Measurements from ENCODE around the gene KIF26B.

KIF26B gene

GRCh38 chr1:245582026-245582425 is 427.2 kb downstream of the KIF26B start:
- no peak for DNase-seq

DNA sequence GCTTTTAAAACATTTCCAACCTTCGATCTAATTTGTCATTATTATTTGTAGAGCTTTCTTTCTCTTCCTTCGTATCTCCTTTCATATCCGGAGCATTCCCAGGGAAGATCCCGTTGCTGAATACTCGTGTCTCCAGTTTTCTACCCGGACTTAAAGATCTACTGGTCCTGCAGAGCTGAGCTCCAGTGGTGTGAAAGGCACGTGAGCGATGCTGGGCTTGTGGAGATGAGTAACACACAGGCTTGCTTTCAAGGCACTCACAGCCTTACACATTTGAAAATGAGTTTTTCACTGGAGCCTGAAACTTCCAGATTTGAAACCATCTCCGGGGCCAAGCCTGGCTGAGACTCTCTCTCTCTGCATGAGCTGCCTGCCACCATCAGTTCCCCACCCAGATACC is 428.3 kb downstream of the KIF26B start:
- DNase-seq: no peak

- DNase-seq: no peak
Observed at GRCh38 chr1:245583575-245584330, 429.0 kb downstream of the KIF26B start.

DNA sequence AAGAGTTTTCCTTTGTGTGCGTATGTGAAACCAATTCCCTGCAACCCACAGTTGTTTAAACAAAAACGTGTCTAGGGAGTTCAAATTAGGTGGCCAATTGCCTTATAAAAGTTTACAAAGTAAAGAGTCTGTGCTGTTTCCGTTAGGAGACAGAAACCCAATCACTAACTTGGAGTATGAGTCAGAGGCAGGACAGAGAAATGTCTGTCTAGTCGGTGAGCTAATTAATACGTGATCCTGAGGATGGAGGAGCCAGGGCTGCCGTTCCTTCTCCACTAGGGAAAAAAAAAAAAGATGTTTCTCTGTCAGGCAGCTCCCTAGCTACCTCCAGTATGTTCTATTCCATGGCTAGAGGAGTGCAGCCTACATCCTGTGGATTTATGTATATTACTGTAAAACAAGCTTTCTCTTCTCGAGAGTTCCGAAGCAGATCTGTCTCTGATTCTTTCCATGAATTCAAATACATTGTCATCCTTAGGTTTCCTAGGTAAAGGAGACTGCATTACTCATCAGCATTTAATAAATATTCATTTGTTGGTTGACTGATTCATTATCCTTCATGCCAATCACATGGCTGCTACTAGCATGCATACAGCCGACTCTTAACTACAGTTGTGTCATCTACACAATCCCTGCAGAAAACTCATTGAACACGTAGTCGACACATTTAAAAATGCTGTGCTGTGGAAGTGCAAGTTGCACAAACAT is 430.6 kb downstream of the KIF26B start:
- DNase-seq: no peak

- DNase-seq: no peak
Observed at GRCh38 chr1:245587435-245588115, 432.8 kb downstream of the KIF26B start.

DNA sequence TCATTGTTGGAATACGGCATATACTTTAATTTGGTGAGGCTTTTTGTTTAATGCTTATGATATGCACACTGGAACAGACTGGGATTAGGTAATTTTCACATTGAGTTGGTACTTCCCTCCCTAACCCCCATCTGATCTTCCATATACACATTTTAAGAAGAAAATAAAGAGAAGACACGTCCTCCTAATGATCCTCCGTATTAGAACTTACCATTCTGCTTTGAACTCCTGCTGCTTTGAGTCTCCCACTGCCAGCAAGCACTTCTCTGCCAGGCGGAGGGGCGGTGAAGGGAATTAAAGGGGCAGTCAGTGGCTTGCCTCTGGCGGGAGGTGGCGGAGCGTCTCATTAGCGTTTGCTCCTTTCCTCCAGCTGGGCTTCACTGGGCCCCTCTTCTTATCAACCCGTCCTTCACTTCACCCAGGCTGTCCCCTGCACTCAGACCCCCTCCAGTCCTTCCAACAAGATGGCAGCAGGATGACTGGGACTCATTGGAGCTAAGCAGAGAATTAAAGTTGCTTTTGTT is 433.4 kb downstream of the KIF26B start:
- no peak for DNase-seq

GRCh38 chr1:245589316-245589715 is 434.5 kb downstream of the KIF26B start:
- no peak for DNase-seq

- DNase-seq: no peak
Observed at GRCh38 chr1:245589906-245590305, 435.1 kb downstream of the KIF26B start.

- no peak for DNase-seq
Observed at GRCh38 chr1:245590726-245591125, 435.9 kb downstream of the KIF26B start.

DNA sequence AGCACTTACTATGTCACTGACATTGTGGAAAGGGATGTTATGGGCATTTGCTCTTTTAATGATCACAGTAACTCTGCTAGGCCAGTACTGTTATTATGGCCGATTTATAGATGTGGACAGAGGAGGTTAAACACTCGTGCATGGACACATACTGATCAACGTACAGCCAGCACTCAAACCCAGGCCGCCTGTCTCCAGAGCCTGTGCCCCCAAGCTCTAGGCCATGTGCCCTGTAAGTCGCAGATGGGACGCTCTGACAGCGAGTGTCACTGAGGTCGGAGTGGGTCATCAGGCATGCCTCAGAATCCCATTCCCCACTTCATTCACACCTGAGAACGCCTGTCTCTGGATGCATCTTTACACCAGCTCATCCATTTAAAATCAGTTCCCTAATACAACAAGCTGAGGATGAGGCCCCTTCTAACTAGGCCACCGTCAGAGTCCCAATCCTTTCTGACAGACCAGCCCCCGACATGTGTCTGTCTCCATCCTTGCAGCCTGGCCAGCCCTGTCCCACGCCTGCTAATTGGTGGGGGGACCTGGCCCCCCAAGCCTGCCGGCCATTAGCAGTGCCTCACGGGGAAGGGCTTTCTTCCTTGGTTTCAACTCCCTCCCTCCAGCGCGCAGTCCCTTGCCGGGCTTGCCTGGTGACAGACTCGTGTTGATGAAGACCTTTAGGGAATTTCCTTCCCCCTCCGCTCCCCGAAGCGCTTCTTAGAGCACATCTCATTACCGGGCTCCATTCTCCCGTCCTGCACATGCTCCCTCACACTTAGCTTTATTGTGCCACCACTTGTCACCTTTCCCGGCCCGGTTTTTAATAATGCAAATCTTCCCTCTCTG is 436.8 kb downstream of the KIF26B start:
- no peak for DNase-seq

GRCh38 chr1:245592189-245592460 is 437.3 kb downstream of the KIF26B start:
- no peak for DNase-seq

- DNase-seq: no peak
Observed at GRCh38 chr1:245598524-245599305, 443.9 kb downstream of the KIF26B start.

DNA sequence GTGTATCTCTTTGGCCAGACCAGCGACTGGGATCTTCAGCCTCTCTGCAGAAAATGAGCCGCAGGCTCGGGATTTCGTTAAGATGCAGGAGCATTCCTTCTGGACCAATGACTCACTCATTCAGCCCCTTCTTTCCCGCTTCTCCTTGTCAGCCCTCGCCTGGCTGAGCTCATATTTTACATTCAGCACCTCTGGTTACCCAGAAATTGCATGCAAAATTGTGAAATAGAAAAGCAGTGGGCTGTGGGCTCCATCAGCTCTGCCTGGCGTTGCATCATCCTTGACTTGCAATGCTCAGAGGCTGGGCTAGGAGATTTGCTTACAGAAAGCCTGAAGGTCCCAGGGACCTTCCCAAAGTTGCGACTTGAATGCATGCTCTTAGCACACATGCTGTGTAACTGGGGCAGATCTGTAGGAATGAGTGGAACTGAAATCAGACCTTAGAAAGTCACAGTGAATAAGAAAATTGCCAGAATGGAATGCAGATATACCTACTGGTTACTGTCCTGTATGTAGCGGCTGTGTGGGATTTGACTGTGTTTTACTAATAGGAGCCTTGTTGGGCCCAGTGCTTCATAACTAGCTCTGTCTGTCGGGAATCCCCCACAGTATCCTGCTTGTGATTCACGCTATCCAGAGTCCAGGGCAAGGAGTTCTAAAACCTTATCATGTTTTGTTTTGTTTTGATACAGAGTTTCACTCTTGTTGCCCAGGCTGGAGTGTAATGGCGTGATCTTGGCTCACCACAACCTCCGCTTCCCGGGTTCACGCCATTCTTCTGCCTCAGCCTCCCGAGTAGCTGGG is 444.8 kb downstream of the KIF26B start:
- no peak for DNase-seq

- no peak for DNase-seq
Observed at GRCh38 chr1:245600658-245601057, 445.9 kb downstream of the KIF26B start.

GRCh38 chr1:245603311-245603865 is 448.6 kb downstream of the KIF26B start:
- DNase-seq: no peak

GRCh38 chr1:245604979-245605378 is 450.2 kb downstream of the KIF26B start:
- no peak for DNase-seq

- no peak for DNase-seq
Observed at GRCh38 chr1:245605480-245606156, 450.8 kb downstream of the KIF26B start.

- DNase-seq: no peak
Observed at GRCh38 chr1:245606157-245606725, 451.5 kb downstream of the KIF26B start.

GRCh38 chr1:245608271-245608670 is 453.5 kb downstream of the KIF26B start:
- DNase-seq: no peak

All from CD4-positive, alpha-beta T cell treated with Interleukin-15 for 1 hour (primary cell).